HepG2 (cell line): ENCODE measurements around the gene MARS1. TPM values are rescaled to one million over a fixed set of nuclear protein-coding genes. Genes with fewer than 3 reads are reported as not detected.

Experiments used
- ATAC-seq: fragments of 200-7000 bp; cut with Tn5 transposase; 3 replicates; pipeline ENCODE4 v1.9.1; 2020; ENCODE audit warnings: mild to moderate bottlenecking, moderate library complexity
- BruUV-seq: library from RNA; stranded (reverse); fragments of 400-500 nt; replicated peaks from 2 replicates; lab custom pipeline; 2021; lab: Mats Ljungman, UMichigan
- CTCF ChIA-PET: fragments of 300-600 bp; formaldehyde crosslinking; extraction: SDS; loops from one replicate; lab custom pipeline; 2021; ENCODE audit warnings: low total read pairs, inconsistent platforms, low intra/inter-chr PET ratio; lab: Yijun Ruan, JAX
- POLR2A ChIA-PET: fragments of 350-600 bp; sonication (Branson Sonifier 250); formaldehyde crosslinking; loops from one replicate; lab custom pipeline; 2020; ENCODE audit warnings: antibody characterized with exemption, inconsistent platforms; lab: Yijun Ruan, JAX
- DNase-seq: peaks from one replicate; pipeline ENCODE4 v3.0.0-alpha.2; 2015; ENCODE audit warnings: low spot score
- FAIRE-seq: peaks from 3 replicates; lab custom pipeline; 2011; peaks lifted over from hg19 to GRCh38; lab: Jason Lieb, UNC
- H2AFZ ChIP-seq: one replicate; pipeline ENCODE4 v1.6.1; 2011; ENCODE audit warnings: low read length, inconsistent platforms
- H3K27ac ChIP-seq: fragments of 300-600 bp; 3 replicates; pipeline ENCODE4 v1.8.0; 2011; ENCODE audit warnings: mixed run types, mild to moderate bottlenecking, mixed read lengths, low read length, inconsistent platforms; ENCODE audit not compliant: insufficient read depth; ENCODE audit errors: extremely low read length
- H3K27me3 ChIP-seq, 2 experiments: fragments of 200-600 bp in 1 of 2; 2 replicates in 1 of 2; 3 replicates in 1 of 2; pipeline versions ENCODE4 v1.6.0 to v1.8.0; 2011; ENCODE audit warnings: low read length in 2 of 2, mild to moderate bottlenecking in 2 of 2, moderate library complexity in 2 of 2, inconsistent platforms in 1 of 2; ENCODE audit not compliant: insufficient read depth in 2 of 2, control insufficient read depth in 1 of 2
- H3K36me3 ChIP-seq, 2 experiments: fragments of 200-600 bp in 1 of 2; replicated peaks in 1 of 2; 2 replicates in 1 of 2; 3 replicates in 1 of 2; pipeline versions ENCODE4 v1.5.1 to v1.8.0; 2011; ENCODE audit warnings: low read length in 2 of 2, inconsistent platforms in 1 of 2; ENCODE audit not compliant: insufficient read depth in 2 of 2, control insufficient read depth in 1 of 2
- H3K4me1 ChIP-seq: 2 replicates; pipeline ENCODE4 v1.5.1; 2012; ENCODE audit warnings: low read length, inconsistent platforms; ENCODE audit not compliant: insufficient read depth
- H3K4me2 ChIP-seq: 2 replicates; pipeline ENCODE4 v1.6.0; 2011; ENCODE audit warnings: low read depth, low read length, inconsistent platforms
- H3K4me3 ChIP-seq, 3 experiments: fragments of 200-600 bp in 1 of 3; sonication (generic), shearing (Covaris generic) in 1 of 3; replicated peaks in 1 of 3; 2 replicates each; pipeline ENCODE4 v1.5.1; 2011 to 2016; ENCODE audit warnings: low read length in 3 of 3, inconsistent platforms in 2 of 3, low read depth in 2 of 3, mild to moderate bottlenecking in 2 of 3, control low read depth in 1 of 3, mixed read lengths in 1 of 3; ENCODE audit not compliant: insufficient read depth in 1 of 3
- H3K79me2 ChIP-seq: one replicate; pipeline ENCODE4 v1.6.1; 2011; ENCODE audit warnings: low read length, inconsistent platforms; ENCODE audit not compliant: insufficient read depth
- H3K9ac ChIP-seq: 2 replicates; pipeline ENCODE4 v1.6.0; 2011; ENCODE audit warnings: mild to moderate bottlenecking, low read depth, low read length, inconsistent platforms; ENCODE audit not compliant: insufficient read depth
- H3K9me3 ChIP-seq: 2 replicates; pipeline ENCODE4 v1.5.1; 2012; ENCODE audit warnings: mild to moderate bottlenecking, low read length
- H4K20me1 ChIP-seq: 2 replicates; pipeline ENCODE4 v1.6.0; 2011; ENCODE audit warnings: inconsistent platforms, mild to moderate bottlenecking, low read length, moderate library complexity; ENCODE audit not compliant: insufficient read depth
- CHD2 ChIP-seq: IDR thresholded peaks from 2 replicates; pipeline ENCODE4 v1.6.1; 2011; ENCODE audit warnings: low read depth, low read length, improper control_type of control experiment
- FOSL2 ChIP-seq: sonication (generic); formaldehyde crosslinking; IDR thresholded peaks from 2 replicates; pipeline ENCODE4 v1.4.0; 2020; ENCODE audit warnings: missing genetic modification reagents
- GLMP ChIP-seq: sonication (generic); formaldehyde crosslinking; IDR thresholded peaks from 2 replicates; pipeline ENCODE4 v1.9.0; 2021; ENCODE audit warnings: missing genetic modification reagents, mild to moderate bottlenecking, borderline replicate concordance
- KLF12 ChIP-seq: sonication (generic); formaldehyde crosslinking; IDR thresholded peaks from 2 replicates; pipeline ENCODE4 v1.4.0; 2020; ENCODE audit warnings: missing genetic modification reagents, borderline replicate concordance
- NCOA2 ChIP-seq: sonication (generic); formaldehyde crosslinking; IDR thresholded peaks from 2 replicates; pipeline ENCODE4 v1.8.0; 2022; ENCODE audit warnings: inconsistent platforms
- PAF1 ChIP-seq: IDR thresholded peaks from 2 replicates; pipeline ENCODE4 v1.6.1; 2016; ENCODE audit warnings: missing genetic modification reagents, missing compliant biosample characterization
- POLR2A ChIP-seq, 2 experiments: IDR thresholded peaks; 2 replicates each; pipeline ENCODE4 v1.6.1; 2011; ENCODE audit warnings: low read depth in 2 of 2, low read length in 2 of 2, mild to moderate bottlenecking in 1 of 2, moderate library complexity in 1 of 2; ENCODE audit not compliant: insufficient read depth in 1 of 2
- POLR2AphosphoS5 ChIP-seq: IDR thresholded peaks from 2 replicates; pipeline ENCODE4 v1.6.1; 2012; ENCODE audit warnings: low read depth, low read length
- POLR2G ChIP-seq: fragments of 200-400 bp; formaldehyde crosslinking; IDR thresholded peaks from 2 replicates; pipeline ENCODE4 v1.6.1; 2018; ENCODE audit warnings: mild to moderate bottlenecking, low read depth, low read length, moderate library complexity
- RBFOX2 ChIP-seq: fragments of 200-400 bp; formaldehyde crosslinking; IDR thresholded peaks from 2 replicates; pipeline ENCODE4 v1.6.1; 2017; ENCODE audit warnings: low read depth, mild to moderate bottlenecking, low read length
- SSRP1 ChIP-seq: IDR thresholded peaks from 2 replicates; pipeline ENCODE4 v1.6.1; 2016; ENCODE audit warnings: control low read depth
- XRCC5 ChIP-seq: fragments of 200-400 bp; formaldehyde crosslinking; optimal IDR thresholded peaks from 2 replicates; pipeline ENCODE3; 2017; ENCODE audit warnings: mild to moderate bottlenecking, low read length
- ZBTB1 ChIP-seq: sonication (generic); formaldehyde crosslinking; IDR thresholded peaks from 2 replicates; pipeline ENCODE4 v1.4.0; 2020; ENCODE audit warnings: missing genetic modification reagents, borderline replicate concordance
- ZHX1 ChIP-seq: sonication (generic); formaldehyde crosslinking; IDR thresholded peaks from 2 replicates; pipeline ENCODE4 v1.8.1; 2022; ENCODE audit warnings: low read depth, mild to moderate bottlenecking, missing genetic modification reagents
- ZNF501 ChIP-seq: sonication (generic); formaldehyde crosslinking; IDR thresholded peaks from 2 replicates; pipeline ENCODE4 v1.5.1; 2020; ENCODE audit warnings: mild to moderate bottlenecking, moderate library complexity, missing genetic modification reagents
- ZNF609 ChIP-seq: sonication (generic); formaldehyde crosslinking; IDR thresholded peaks from 2 replicates; pipeline ENCODE4 v1.4.0; 2020; ENCODE audit warnings: mild to moderate bottlenecking, missing genetic modification reagents, borderline replicate concordance
- WGBS: methylation state at CpG from one replicate; pipeline ENCODE4 v1.1.6; 2017; ENCODE audit warnings: low lambda C conversion rate; 5-methylcytosine and 5-hydroxymethylcytosine counted together
- in situ Hi-C: cut with HindIII; loops from 2 replicates; pipeline ENCODE4 v1.10.0; 2017; ENCODE audit warnings: low pct_unique_long_range_greater_than_20kb; ENCODE audit not compliant: extremely low pct_ligation_motif_present
- intact Hi-C: fragments of 100-400 bp; cut with micrococcal nuclease; formaldehyde crosslinking; loops from one replicate; pipeline ENCODE4 v1.10.0; 2022; ENCODE audit not compliant: unreplicated experiment
- polyA plus RNA-seq, 8 experiments: library from polyadenylated mRNA; depleted of rRNA in 3 of 8; stranded (reverse) in 7 of 8; unstranded in 1 of 8; fragments of >200 nt; fragmentation: Illumina TruSeq in 4 of 8; extraction: Trizol in 4 of 8; gene quantifications; 2 replicates each; pipeline versions ENCODE4 v1.2.1 to v1.2.3, GENCODE V29; 2011 to 2016; ENCODE audit warnings: low read depth in 4 of 8, missing spikeins in 1 of 8, mixed read lengths in 1 of 8; ENCODE audit not compliant: insufficient read depth in 1 of 8
- total RNA-seq, 5 experiments: library from RNA; depleted of rRNA; stranded (reverse); fragments of >200 nt; fragmentation: Illumina TruSeq; extraction: Trizol; gene quantifications; 2 replicates each; pipeline ENCODE4 v1.2.3, GENCODE V29; 2016; ENCODE audit warnings: low read depth in 1 of 5

MARS1 gene
- total and polyA plus RNA-seq, 2 of the 13 experiments (the other 11 are each of a cell fraction or from before 2014, with no cell fraction given), result 115 to 181 TPM

GRCh38 chr12:57516617-57517153 is 28.8 kb downstream of the MARS1 start (continued):
- TF ChIP-seq ZNF501 (CRISPR knock-in tag) (no peak), SSRP1 (CRISPR knock-in tag) (peak; percentile 20; the same call in 1 of the 2 replicates), ZNF609 (no peak)

- Histone ChIP-seq H3K9ac (no peak overlapping the region), H3K36me3 (peaks cover 22 to 52% of the 10 kb centered on the region in 2 experiments), H3K9me3 (no peaks in the 10 kb centered on the region), H3K4me1 (peaks cover 31% of the 10 kb centered on the region), H3K4me3 (no peak overlapping the region), H3K27ac (no peak overlapping the region), H4K20me1 (peaks cover 35% of the 10 kb centered on the region), H2AFZ (no peak overlapping the region), H3K27me3 (no peaks in the 10 kb centered on the region; a peak in 1 of 5 replicates), H3K79me2 (peaks cover 24% of the 10 kb centered on the region), H3K4me2 (no peak overlapping the region)
- CTCF ChIA-PET, result no interaction called here
- BruUV-seq, result no TSS peak
- intact Hi-C loops (no loop called here), in situ Hi-C loops (no loop called here)
- ATAC-seq (no peak), FAIRE-seq (no peak), DNase-seq (no peak)
- WGBS, result 88% methylated on average over 1 of the region's 1 CpG
- POLR2A ChIA-PET, result interaction anchor here (0.7 to 7.8 kb wide), 10 partner anchors 11 to 115 kb away, joined by 3 to 90 read pairs (median 4); partner anchors contain the start of genes B4GALNT1, DCTN2, INHBC and INHBE
- TF ChIP-seq POLR2G, result peak; percentile 13; the same call in 1 of the 2 replicates
- TF ChIP-seq RBFOX2, result peak; percentile 66
- TF ChIP-seq FOSL2 (CRISPR knock-in tag), result 0 out of 2 replicates have a peak, but pooled peaks have one; percentile 9
- no peak for TF ChIP-seq XRCC5
- TF ChIP-seq GLMP (CRISPR knock-in tag), result no peak
- no peak for TF ChIP-seq CHD2
- TF ChIP-seq ZHX1, result no peak
- peak; percentile 50 for TF ChIP-seq POLR2AphosphoS5
- TF ChIP-seq ZBTB1 (CRISPR knock-in tag), result no peak
- no peak for TF ChIP-seq NCOA2 (CRISPR knock-in tag)
- peak; percentile 70; the same call in 1 of the 2 replicates for TF ChIP-seq PAF1 (CRISPR knock-in tag)
- no peak for TF ChIP-seq KLF12 (CRISPR knock-in tag)
- TF ChIP-seq POLR2A (IDR thresholded peaks at IDR 0.05; ENCODE audit: insufficient read depth in 1 of 2, low read depth in 2 of 2, low read length in 2 of 2), result peak in 1 of 2 experiments; percentile 38; a peak in 2 of 4 replicates
These were observed 29.3 kb downstream of the MARS1 start for GRCh38 chr12:57517187-57517586.
